HepG2 (cell line): ENCODE data around the gene ERBB4.

Experiments
- AHDC1 ChIP-seq: sonication (generic); formaldehyde crosslinking; IDR thresholded peaks from 2 replicates; pipeline ENCODE4 v1.5.1; 2020; ENCODE audit warnings: mild to moderate bottlenecking, missing genetic modification reagents, borderline replicate concordance
- CREB1 ChIP-seq, 2 experiments: fragments of 450-650 bp in 1 of 2; IDR thresholded peaks; 2 replicates each; pipeline ENCODE4 v1.6.1; 2016 to 2017; ENCODE audit warnings: control low read depth in 1 of 2, mild to moderate bottlenecking in 1 of 2, missing compliant biosample characterization in 1 of 2, missing genetic modification characterization in 1 of 2
- CTCF ChIP-seq: sonication (generic); formaldehyde crosslinking; IDR thresholded peaks from 2 replicates; pipeline ENCODE4 v1.5.0; 2020; ENCODE audit warnings: mild to moderate bottlenecking, missing genetic modification reagents, moderate library complexity
- GABPA ChIP-seq, 2 experiments: IDR thresholded peaks; 2 replicates each; pipeline ENCODE4 v1.6.1; 2011 to 2016; ENCODE audit warnings: low read depth in 2 of 2, low read length in 1 of 2, missing biosample characterization in 1 of 2, missing genetic modification characterization in 1 of 2
- HES4 ChIP-seq: sonication (generic); formaldehyde crosslinking; IDR thresholded peaks from 2 replicates; pipeline ENCODE4 v1.9.0; 2021; ENCODE audit warnings: mild to moderate bottlenecking, missing genetic modification reagents, borderline replicate concordance
- NR2F2 ChIP-seq: IDR thresholded peaks from 2 replicates; pipeline ENCODE4 v1.6.1; 2012; ENCODE audit warnings: low read depth, inconsistent platforms, borderline replicate concordance
- PBX3 ChIP-seq: sonication (generic); formaldehyde crosslinking; IDR thresholded peaks from 2 replicates; pipeline ENCODE4 v1.8.1; 2023; ENCODE audit warnings: missing genetic modification reagents, inconsistent platforms, borderline replicate concordance
- POLR2A ChIP-seq, 2 experiments: IDR thresholded peaks; 2 replicates each; pipeline ENCODE4 v1.6.1; 2011; ENCODE audit warnings: low read depth in 2 of 2, low read length in 2 of 2, mild to moderate bottlenecking in 1 of 2, moderate library complexity in 1 of 2; ENCODE audit not compliant: insufficient read depth in 1 of 2
- REST ChIP-seq, 2 experiments: IDR thresholded peaks; 2 replicates each; pipeline ENCODE4 v1.6.1; 2011 to 2012; ENCODE audit warnings: low read length in 2 of 2, borderline replicate concordance in 1 of 2, low read depth in 1 of 2, mild to moderate bottlenecking in 1 of 2, moderate library complexity in 1 of 2
- ZNF207 ChIP-seq: fragments of 450-650 bp; IDR thresholded peaks from 2 replicates; pipeline ENCODE4 v1.6.1; 2016; ENCODE audit warnings: antibody characterized with exemption, borderline replicate concordance
- ZNF383 ChIP-seq: sonication (generic); formaldehyde crosslinking; IDR thresholded peaks from 2 replicates; pipeline ENCODE4 v1.4.0; 2020; ENCODE audit warnings: missing genetic modification reagents, mild to moderate bottlenecking, borderline replicate concordance
- TF ChIP-seq, protein P1 (sequence below): sonication (generic); formaldehyde crosslinking; IDR thresholded peaks from 2 replicates; pipeline ENCODE4 v1.9.0; 2021; ENCODE audit warnings: missing genetic modification reagents, borderline replicate concordance

DNA sequence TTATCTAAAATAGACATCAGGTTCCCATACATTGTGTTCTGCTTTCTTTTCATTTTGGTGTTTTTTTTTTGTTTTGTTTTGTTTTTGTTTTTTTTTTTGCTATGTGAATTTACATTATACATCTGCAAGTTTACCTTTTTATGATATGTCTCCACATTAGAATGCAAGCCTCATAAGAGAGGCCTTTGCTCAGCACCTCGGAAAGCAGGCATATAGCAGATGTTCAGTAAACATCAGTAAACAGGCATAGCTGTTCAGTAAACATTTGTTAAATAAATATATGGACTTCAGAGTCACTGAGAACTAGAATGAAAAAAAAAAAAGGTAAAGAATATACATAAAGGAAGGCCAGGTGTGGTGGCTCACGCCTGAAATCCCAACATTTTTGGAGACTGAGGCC is 405.3 kb downstream of the ERBB4 start:
- TF ChIP-seq CTCF (CRISPR knock-in tag) (no peak), POLR2A (IDR thresholded peaks at IDR 0.05; ENCODE audit: insufficient read depth in 1 of 2, low read depth in 2 of 2, low read length in 2 of 2) (no peak), AHDC1 (CRISPR knock-in tag) (no peak), HES4 (CRISPR knock-in tag) (no peak), ZNF383 (no peak), PBX3 (no peak), NR2F2 (no peak), CREB1 (IDR thresholded peaks at IDR 0.05) (no peak), CREB1 (CRISPR knock-in tag; IDR thresholded peaks at IDR 0.05) (no peak), GABPA (IDR thresholded peaks at IDR 0.05; ENCODE audit: low read depth, low read length) (no peak), GABPA (CRISPR knock-in tag; IDR thresholded peaks at IDR 0.05; ENCODE audit: low read depth) (no peak), ZNF207 (no peak), REST (IDR thresholded peaks at IDR 0.05; ENCODE audit: borderline replicate concordance in 1 of 2, low read depth in 1 of 2, low read length in 2 of 2) (no peak)
- TF ChIP-seq, protein P1, sequence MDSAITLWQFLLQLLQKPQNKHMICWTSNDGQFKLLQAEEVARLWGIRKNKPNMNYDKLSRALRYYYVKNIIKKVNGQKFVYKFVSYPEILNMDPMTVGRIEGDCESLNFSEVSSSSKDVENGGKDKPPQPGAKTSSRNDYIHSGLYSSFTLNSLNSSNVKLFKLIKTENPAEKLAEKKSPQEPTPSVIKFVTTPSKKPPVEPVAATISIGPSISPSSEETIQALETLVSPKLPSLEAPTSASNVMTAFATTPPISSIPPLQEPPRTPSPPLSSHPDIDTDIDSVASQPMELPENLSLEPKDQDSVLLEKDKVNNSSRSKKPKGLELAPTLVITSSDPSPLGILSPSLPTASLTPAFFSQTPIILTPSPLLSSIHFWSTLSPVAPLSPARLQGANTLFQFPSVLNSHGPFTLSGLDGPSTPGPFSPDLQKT: no peak
